Fibroblast of skin of left quadriceps (primary cell): ENCODE measurements around the gene CSRP1.
"Not testable (repeated sequence)": the region's sequence is repeated elsewhere in the genome, so short reads cannot be mapped to it uniquely, and the experiment has no call there.

Experiments used
- DNase-seq, 2 experiments: peaks; one replicate each; pipeline ENCODE4 v3.0.0-alpha.2; 2013; ENCODE audit warnings: low read depth in 2 of 2

CSRP1 gene

GRCh38 chr1:201506557-201507359 is at the start of gene CSRP1:
CSRP1 (minus strand) TSS chr1:201507123; CDS start chr1:201496303, 10,820 bp downstream.
- DNase-seq: peak; percentile 69 to 72

GRCh38 chr1:201555593-201555945 is 48.6 kb upstream of the CSRP1 start:
- no peak for DNase-seq

GRCh38 chr1:201554789-201555592 is 48.1 kb upstream of the CSRP1 start:
- no peak for DNase-seq

GRCh38 chr1:201554190-201554600 is 47.3 kb upstream of the CSRP1 start:
- DNase-seq: no peak

GRCh38 chr1:201553496-201554189 is 46.7 kb upstream of the CSRP1 start:
- DNase-seq: no peak

- no peak for DNase-seq
These were observed 46.0 kb upstream of the CSRP1 start for GRCh38 chr1:201552941-201553351.

- no peak for DNase-seq
These were observed 45.2 kb upstream of the CSRP1 start for GRCh38 chr1:201551877-201552731.

- DNase-seq: no peak
These were observed 44.2 kb upstream of the CSRP1 start for GRCh38 chr1:201551096-201551495.

- not testable (repeated sequence) for DNase-seq
These were observed 42.6 kb upstream of the CSRP1 start for GRCh38 chr1:201549522-201549921.

GRCh38 chr1:201545851-201546492 is 39.0 kb upstream of the CSRP1 start:
- no peak for DNase-seq

- DNase-seq: no peak
These were observed 37.8 kb upstream of the CSRP1 start for GRCh38 chr1:201544710-201545109.

- no peak for DNase-seq
These were observed 37.1 kb upstream of the CSRP1 start for GRCh38 chr1:201543871-201544642.

GRCh38 chr1:201542309-201543035 is 35.5 kb upstream of the CSRP1 start:
- peak; percentile 65 to 67 for DNase-seq

- DNase-seq: no peak
These were observed 34.2 kb upstream of the CSRP1 start for GRCh38 chr1:201540846-201541735.

GRCh38 chr1:201539561-201540431 is 32.9 kb upstream of the CSRP1 start:
- no peak for DNase-seq

- DNase-seq: peak; percentile 52 to 64
These were observed 32.0 kb upstream of the CSRP1 start, which contains the start of gene NAV1 for GRCh38 chr1:201538612-201539551. NAV1 (plus strand) TSS chr1:201539127; CDS start chr1:201622885, 83,758 bp downstream.
